Liver (tissue), 9 donors: ENCODE results near the gene SELENOS. TPM values are rescaled to one million over a fixed set of nuclear protein-coding genes. Genes with fewer than 3 reads are reported as not detected.

ENCODE experiments used
- DNase-seq: peaks from one replicate; pipeline ENCODE4 v3.0.0-alpha.2; 2017; ENCODE audit warnings: low spot score
- H3K27ac ChIP-seq, 2 donors: one replicate each; pipeline ENCODE4 v1.7.0; 2013; ENCODE audit warnings: inconsistent platforms in 2 of 2, low read length in 2 of 2, control low read depth in 1 of 2, low read depth in 1 of 2, mild to moderate bottlenecking in 1 of 2
- H3K27me3 ChIP-seq, 4 donors: one replicate each; pipeline versions ENCODE4 v1.6.1 to v1.7.0; 2013; ENCODE audit warnings: low read length in 3 of 4, inconsistent platforms in 1 of 4, mild to moderate bottlenecking in 1 of 4, moderate library complexity in 1 of 4; ENCODE audit not compliant: control insufficient read depth in 4 of 4, insufficient read depth in 4 of 4
- H3K36me3 ChIP-seq, 4 donors: one replicate each; pipeline versions ENCODE4 v1.6.1 to v1.7.0; 2013; ENCODE audit warnings: low read length in 3 of 4, mild to moderate bottlenecking in 3 of 4, low read depth in 1 of 4, moderate library complexity in 1 of 4; ENCODE audit not compliant: control insufficient read depth in 4 of 4, insufficient read depth in 3 of 4
- H3K4me1 ChIP-seq, 4 donors: one replicate each; pipeline versions ENCODE4 v1.6.1 to v1.7.0; 2013; ENCODE audit warnings: low read length in 3 of 4, mild to moderate bottlenecking in 3 of 4, moderate library complexity in 1 of 4; ENCODE audit not compliant: control insufficient read depth in 4 of 4, insufficient read depth in 4 of 4
- H3K4me3 ChIP-seq, 3 donors: one replicate each; pipeline versions ENCODE4 v1.6.1 to v1.7.0; 2013; ENCODE audit warnings: low read length in 3 of 3, control low read depth in 1 of 3, low read depth in 1 of 3, mild to moderate bottlenecking in 1 of 3
- H3K9ac ChIP-seq, 2 donors: one replicate each; pipeline ENCODE4 v1.7.0; 2013; ENCODE audit warnings: low read length in 2 of 2, mild to moderate bottlenecking in 2 of 2, moderate library complexity in 2 of 2, control low read depth in 1 of 2, low read depth in 1 of 2
- H3K9me3 ChIP-seq, 4 donors: one replicate each; pipeline versions ENCODE4 v1.6.1 to v1.7.0; 2013; ENCODE audit warnings: low read length in 3 of 4; ENCODE audit not compliant: control insufficient read depth in 4 of 4
- ATF3 ChIP-seq: IDR thresholded peaks from 2 replicates; pipeline ENCODE4 v1.6.1; 2016; ENCODE audit warnings: antibody characterized with exemption
- CTCF ChIP-seq: fragments of 150-350 bp; IDR thresholded peaks from 2 replicates; pipeline ENCODE4 v1.5.1; 2017; ENCODE audit warnings: improper control_type of control experiment, low read depth, low read length; ENCODE audit not compliant: missing input control
- FOXA1 ChIP-seq: IDR thresholded peaks from 2 replicates; pipeline ENCODE4 v1.6.1; 2016; ENCODE audit warnings: antibody characterized with exemption
- GABPA ChIP-seq, 2 donors: IDR thresholded peaks in 1 of 2; conservative IDR thresholded peaks in 1 of 2; 2 replicates each; pipeline ENCODE4 v1.6.1; 2016; ENCODE audit warnings: antibody characterized with exemption in 2 of 2, mild to moderate bottlenecking in 1 of 2, moderate library complexity in 1 of 2
- HNF4G ChIP-seq: IDR thresholded peaks from 2 replicates; pipeline ENCODE4 v1.6.1; 2016; ENCODE audit warnings: antibody characterized with exemption
- JUND ChIP-seq, 2 donors: IDR thresholded peaks; 2 replicates each; pipeline ENCODE4 v1.6.1; 2016; ENCODE audit warnings: antibody characterized with exemption in 2 of 2
- MAX ChIP-seq: IDR thresholded peaks from 2 replicates; pipeline ENCODE4 v1.6.1; 2016; ENCODE audit warnings: antibody characterized with exemption
- RAD21 ChIP-seq, 2 donors: IDR thresholded peaks; 2 replicates each; pipeline ENCODE4 v1.6.1; 2016; ENCODE audit warnings: antibody characterized with exemption in 2 of 2, mild to moderate bottlenecking in 2 of 2
- REST ChIP-seq: IDR thresholded peaks from 2 replicates; pipeline ENCODE4 v1.6.1; 2016; ENCODE audit warnings: antibody characterized with exemption, mild to moderate bottlenecking
- SP1 ChIP-seq: IDR thresholded peaks from 2 replicates; pipeline ENCODE4 v1.6.1; 2018; ENCODE audit warnings: antibody characterized with exemption, mild to moderate bottlenecking
- YY1 ChIP-seq: IDR thresholded peaks from 2 replicates; pipeline ENCODE4 v1.6.1; 2016; ENCODE audit warnings: antibody characterized with exemption, mild to moderate bottlenecking
- WGBS: extraction: QIAGEN DNeasy Blood & Tissue Kit; methylation state at CpG from one replicate; pipeline ENCODE4 v1.1.7; 2013; 5-methylcytosine and 5-hydroxymethylcytosine counted together
- polyA plus RNA-seq, 2 donors: library from polyadenylated mRNA; stranded (reverse) in 1 of 2; unstranded in 1 of 2; fragments of 200-250 nt in 1 of 2; fragments of >200 nt in 1 of 2; fragmentation: Nextera tagmentation in 1 of 2; extraction: Ambion mirVana in 1 of 2; gene quantifications; one replicate each; pipeline versions ENCODE4 v1.2.1 to v1.2.3, GENCODE V29; 2013 to 2015
- total RNA-seq, 2 donors: library from RNA; depleted of rRNA; stranded (reverse); fragments of >200 nt; gene quantifications; one replicate each; pipeline ENCODE4 v1.2.3, GENCODE V29; 2014
- donor health status: healthy.
- donor health status: healthy.
- donor health status: healthy.
- donor health status: healthy.
- donor health status: healthy.

Gene SELENOS
- total and polyA plus RNA-seq, 4 donors: 25.8 to 71.1 (median 65.8) TPM

GRCh38 chr15:101320501-101321052, 43.3 kb upstream of the SELENOS start:
- DNase-seq: no peak
- H3K27ac ChIP-seq: no peak overlapping the region
- no peaks in the 10 kb centered on the region for H3K9me3 ChIP-seq
- WGBS: 76% methylated on average over 21 of the region's 21 CpGs
- H3K4me3 ChIP-seq: no peak overlapping the region
- peaks cover 19 to 76% (median 54%) of the 10 kb centered on the region in 4 donors for H3K36me3 ChIP-seq
- peaks cover 0 to 13% (median 5%) of the 10 kb centered on the region in 4 donors for H3K4me1 ChIP-seq
- TF ChIP-seq GABPA (IDR thresholded peaks at IDR 0.05 in 1 of 2, conservative IDR thresholded peaks at IDR 0.05 in 1 of 2): peak in 1 of 2 donors; percentile 24
- no peak for TF ChIP-seq HNF4G
- TF ChIP-seq RAD21 (IDR thresholded peaks at IDR 0.05): peak in 1 of 2 donors; percentile 12
- no peak overlapping the region for H3K9ac ChIP-seq
- no peaks in the 10 kb centered on the region for H3K27me3 ChIP-seq

- TF ChIP-seq REST (no peak), GABPA (IDR thresholded peaks at IDR 0.05 in 1 of 2, conservative IDR thresholded peaks at IDR 0.05 in 1 of 2) (no peak), MAX (no peak), SP1 (no peak), HNF4G (no peak), YY1 (no peak), ATF3 (no peak)
- WGBS: 79% methylated on average over 7 of the region's 7 CpGs
- no peak for DNase-seq
- Histone ChIP-seq H3K4me3 (no peak overlapping the region), H3K9me3 (no peaks in the 10 kb centered on the region), H3K9ac (no peak overlapping the region), H3K36me3 (peaks cover 28 to 90% (median 57%) of the 10 kb centered on the region in 4 donors), H3K27ac (no peak overlapping the region), H3K27me3 (no peaks in the 10 kb centered on the region), H3K4me1 (no peaks in the 10 kb centered on the region)
Observed at GRCh38 chr15:101318839-101319238, 41.6 kb upstream of the SELENOS start.

- WGBS: 93% methylated on average over 20 of the region's 20 CpGs
- H3K4me3 ChIP-seq: no peak overlapping the region
- no peak for DNase-seq
- no peaks in the 10 kb centered on the region for H3K27me3 ChIP-seq
- no peak overlapping the region for H3K9ac ChIP-seq
- TF ChIP-seq CTCF (no peak), SP1 (no peak), FOXA1 (no peak), JUND (IDR thresholded peaks at IDR 0.05) (no peak)
- no peaks in the 10 kb centered on the region for H3K4me1 ChIP-seq
- no peak overlapping the region for H3K27ac ChIP-seq
- no peaks in the 10 kb centered on the region for H3K9me3 ChIP-seq
- H3K36me3 ChIP-seq: peaks cover 31 to 92% (median 56%) of the 10 kb centered on the region in 4 donors
Observed at GRCh38 chr15:101318147-101318819, 41.0 kb upstream of the SELENOS start.
